ENCODE measurements around the gene FOXD1.
"Not testable (repeated sequence)": the region's sequence is repeated elsewhere in the genome, so short reads cannot be mapped to it uniquely, and the experiment has no call there.

FOXD1 gene

GRCh38 chr5:73448463-73449136 lies at the start of gene FOXD1:
Gene FOXD1 (minus strand): TSS chr5:73448777. CDS start chr5:73448362, 415 bp downstream.
- peak; percentile 48 to 58 for DNase-seq

- DNase-seq = no peak
These were observed 49.0 kb upstream of the FOXD1 start for GRCh38 chr5:73497497-73498056.

GRCh38 chr5:73496984-73497457 lies 48.4 kb upstream of the FOXD1 start:
- peak; percentile 77 to 88 for DNase-seq

GRCh38 chr5:73495772-73496335 lies 47.3 kb upstream of the FOXD1 start:
- DNase-seq = no peak

- DNase-seq = no peak
These were observed 46.1 kb upstream of the FOXD1 start for GRCh38 chr5:73494721-73495120.

- no peak for DNase-seq
These were observed 44.8 kb upstream of the FOXD1 start for GRCh38 chr5:73493421-73493820.

- DNase-seq = no peak
These were observed 42.6 kb upstream of the FOXD1 start for GRCh38 chr5:73491155-73491554.

- DNase-seq = no peak
These were observed 41.5 kb upstream of the FOXD1 start for GRCh38 chr5:73490088-73490487.

GRCh38 chr5:73488806-73489205 lies 40.2 kb upstream of the FOXD1 start:
- DNase-seq = no peak

GRCh38 chr5:73487815-73488214 lies 39.2 kb upstream of the FOXD1 start:
- DNase-seq = no peak

GRCh38 chr5:73487257-73487656 lies 38.7 kb upstream of the FOXD1 start:
- DNase-seq = not testable (repeated sequence)

- DNase-seq = no peak
These were observed 37.7 kb upstream of the FOXD1 start for GRCh38 chr5:73486119-73486899.

GRCh38 chr5:73485715-73486114 lies 37.1 kb upstream of the FOXD1 start:
- no peak for DNase-seq

GRCh38 chr5:73484511-73484910 lies 35.9 kb upstream of the FOXD1 start:
- DNase-seq = no peak

- no peak for DNase-seq
These were observed 35.1 kb upstream of the FOXD1 start for GRCh38 chr5:73483676-73484075.

- DNase-seq = no peak
These were observed 34.0 kb upstream of the FOXD1 start for GRCh38 chr5:73482383-73483136.

- DNase-seq = no peak
These were observed 31.9 kb upstream of the FOXD1 start for GRCh38 chr5:73480500-73480899.

- DNase-seq = no peak
These were observed 23.5 kb upstream of the FOXD1 start for GRCh38 chr5:73472116-73472515.

GRCh38 chr5:73471654-73472053 lies 23.1 kb upstream of the FOXD1 start:
- no peak for DNase-seq

GRCh38 chr5:73469878-73470277 lies 21.3 kb upstream of the FOXD1 start:
- no peak for DNase-seq

- not testable (repeated sequence) for DNase-seq
These were observed 20.1 kb upstream of the FOXD1 start for GRCh38 chr5:73468638-73469037.

GRCh38 chr5:73464016-73464745 lies 15.6 kb upstream of the FOXD1 start:
- DNase-seq = no peak

Data from Kasumi-1 (cell line).